ENCODE measurements around the gene IFNA6. TPM values are rescaled to one million over a fixed set of nuclear protein-coding genes. Genes with fewer than 3 reads are reported as not detected.

IFNA6 gene
- total and polyA plus RNA-seq, 2 of the 8 experiments (the other 6 are each of a cell fraction or from before 2014, with no cell fraction given) = not detected

DNA sequence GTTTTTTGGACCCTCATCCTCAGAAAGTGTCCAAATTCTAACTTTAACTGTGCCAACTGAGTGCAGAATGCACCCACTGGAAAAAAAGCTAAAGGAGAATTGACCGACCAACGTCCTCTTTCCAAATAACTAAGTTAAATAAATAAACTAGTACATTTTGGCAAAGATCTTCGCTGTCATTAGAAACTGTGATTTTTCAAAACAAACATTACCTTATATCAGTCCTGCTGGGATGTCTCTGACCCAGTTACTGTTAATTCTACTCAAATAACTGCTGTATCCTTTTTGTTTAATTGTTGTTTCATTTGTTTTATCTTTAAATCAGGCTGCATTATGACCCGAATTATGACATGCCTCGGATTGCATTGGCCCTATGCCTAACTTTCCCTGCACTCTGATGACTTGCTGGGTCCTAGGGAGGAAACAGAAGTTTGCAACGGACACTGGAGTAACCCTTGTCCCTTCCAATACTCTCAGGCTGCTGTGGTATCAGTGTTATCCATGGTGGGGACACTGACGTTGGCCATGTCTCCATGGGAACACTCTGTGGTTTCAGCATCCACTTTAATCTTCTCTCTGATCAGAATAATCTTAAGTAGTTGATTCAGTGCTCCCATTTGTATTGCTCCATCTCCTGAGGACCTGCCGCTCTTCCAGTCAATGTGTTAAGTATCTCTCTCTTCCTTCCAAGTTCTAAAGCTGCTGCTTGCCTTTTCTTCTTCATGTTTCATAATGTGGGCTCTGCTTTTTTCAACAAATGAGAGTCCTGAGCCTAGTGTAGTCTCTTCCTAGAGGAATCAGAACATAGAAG is 34.5 kb downstream of the IFNA6 start:
- no peak overlapping the region for H2BK5ac ChIP-seq (ENCODE audit: low read depth, low read length)
- FAIRE-seq (no peak), DNase-seq (ENCODE audit: low read depth in 1 of 2, low spot score in 2 of 2) (no peak)
- no peak overlapping the region for H2AK5ac ChIP-seq (ENCODE audit: low read depth, low read length)
- H3K79me2 ChIP-seq (ENCODE audit: control insufficient read depth in 1 of 2, insufficient read depth in 2 of 2, low read length in 2 of 2) = no peaks in the 10 kb centered on the region
- no peak overlapping the region for H2BK15ac ChIP-seq (ENCODE audit: low read length)
- H4K91ac ChIP-seq (replicated peaks; ENCODE audit: insufficient read length, low read length) = no peak overlapping the region
- H4K5ac ChIP-seq (ENCODE audit: insufficient read length, low read depth, low read length) = no peak overlapping the region
- no peaks in the 10 kb centered on the region for H3K27me3 ChIP-seq (replicated peaks in 1 of 4; ENCODE audit: control insufficient read depth in 3 of 4, extremely low read depth in 1 of 4, insufficient read depth in 3 of 4, low read length in 3 of 4)
- CTCF ChIA-PET (ENCODE audit: partially characterized antibody) = interaction anchor here (0.9 to 3.3 kb wide), 8 partner anchors 10 to 140 kb away, joined by 3 to 19 read pairs (median 4); no protein-coding TSS in a partner anchor
- no peak overlapping the region; the same call in 1 of the 2 replicates for H2AFZ ChIP-seq (ENCODE audit: low read length)
- no peaks in the 10 kb centered on the region for H3K4me1 ChIP-seq (replicated peaks in 1 of 4; ENCODE audit: control insufficient read depth in 3 of 4, insufficient read depth in 4 of 4, low read length in 3 of 4)
- 85% methylated on average over 8 of the region's 8 CpGs; no CpG with 5 or more reads in 1 of the 2 experiments for WGBS, 2 experiments (ENCODE audit: extremely low coverage in 1 of 2, insufficient coverage in 1 of 2, insufficient read length in 1 of 2, insufficient replicate concordance in 2 of 2, low coverage in 1 of 2, low lambda C conversion rate in 2 of 2, missing lambda C conversion rate in 1 of 2)
- no peak overlapping the region for H3K4me2 ChIP-seq (ENCODE audit: insufficient read depth in 1 of 2, low read depth in 2 of 2, low read length in 2 of 2)
- no peaks in the 10 kb centered on the region for H4K20me1 ChIP-seq (replicated peaks in 1 of 2; ENCODE audit: control insufficient read depth in 1 of 2, insufficient read depth in 2 of 2, low read length in 2 of 2)
- H3K79me1 ChIP-seq (ENCODE audit: low read depth, low read length) = no peaks in the 10 kb centered on the region
- no peaks in the 10 kb centered on the region for H3K9me3 ChIP-seq (ENCODE audit: insufficient read depth in 2 of 2, low read depth in 1 of 2, low read length in 1 of 2)
- no peak overlapping the region for H3K4ac ChIP-seq (replicated peaks; ENCODE audit: insufficient read length, low read depth, low read length)
- POLR2A ChIA-PET (ENCODE audit: partially characterized antibody) = no interaction called here
- H4K8ac ChIP-seq (ENCODE audit: extremely low read depth, insufficient read depth, low read length) = no peak overlapping the region
- H3K18ac ChIP-seq (ENCODE audit: extremely low read depth, low read length) = no peak overlapping the region
- H2BK12ac ChIP-seq (ENCODE audit: low read depth, low read length) = no peak overlapping the region
- H3K36me3 ChIP-seq (ENCODE audit: control insufficient read depth in 2 of 4, insufficient read depth in 4 of 4, low read length in 3 of 4) = no peaks in the 10 kb centered on the region
- H2BK120ac ChIP-seq (replicated peaks; ENCODE audit: low read depth, low read length) = no peak overlapping the region
- H3K9ac ChIP-seq (replicated peaks in 1 of 4; ENCODE audit: extremely low read depth in 1 of 4, low read depth in 3 of 4, low read length in 3 of 4) = no peak overlapping the region
- H2BK20ac ChIP-seq (ENCODE audit: low read length) = no peak overlapping the region
- no peak overlapping the region for H3K56ac ChIP-seq (replicated peaks; ENCODE audit: insufficient read length, low read depth, low read length)
- no peaks in the 10 kb centered on the region for H3K23me2 ChIP-seq (ENCODE audit: low read depth, low read length)
- no peak overlapping the region for H3K4me3 ChIP-seq (ENCODE audit: extremely low read depth in 1 of 4, insufficient read depth in 2 of 4, low read depth in 3 of 4, low read length in 4 of 4)
- no peak overlapping the region for H3K23ac ChIP-seq (ENCODE audit: insufficient read length)
- H3K14ac ChIP-seq (ENCODE audit: insufficient read length) = no peak overlapping the region
- no peak overlapping the region for H3K27ac ChIP-seq (ENCODE audit: low read depth, low read length)
- TF ChIP-seq RBBP5 (IDR thresholded peaks at IDR 0.05; ENCODE audit: borderline replicate concordance, low read depth, low read length) = no peak
- no peak for TF ChIP-seq GABPA (IDR thresholded peaks at IDR 0.05; ENCODE audit: borderline replicate concordance, insufficient read depth, low read length)
- no peak for TF ChIP-seq CHD1 (IDR thresholded peaks at IDR 0.05; ENCODE audit: low read depth, low read length)
- TF ChIP-seq SIN3A (conservative IDR thresholded peaks at IDR 0.05 in 1 of 2, IDR thresholded peaks at IDR 0.05 in 1 of 2; ENCODE audit: low read depth in 1 of 2, low read length in 2 of 2) = no peak
- TF ChIP-seq SRF (IDR thresholded peaks at IDR 0.05; ENCODE audit: low read depth, low read length) = no peak
- TF ChIP-seq, protein P1, sequence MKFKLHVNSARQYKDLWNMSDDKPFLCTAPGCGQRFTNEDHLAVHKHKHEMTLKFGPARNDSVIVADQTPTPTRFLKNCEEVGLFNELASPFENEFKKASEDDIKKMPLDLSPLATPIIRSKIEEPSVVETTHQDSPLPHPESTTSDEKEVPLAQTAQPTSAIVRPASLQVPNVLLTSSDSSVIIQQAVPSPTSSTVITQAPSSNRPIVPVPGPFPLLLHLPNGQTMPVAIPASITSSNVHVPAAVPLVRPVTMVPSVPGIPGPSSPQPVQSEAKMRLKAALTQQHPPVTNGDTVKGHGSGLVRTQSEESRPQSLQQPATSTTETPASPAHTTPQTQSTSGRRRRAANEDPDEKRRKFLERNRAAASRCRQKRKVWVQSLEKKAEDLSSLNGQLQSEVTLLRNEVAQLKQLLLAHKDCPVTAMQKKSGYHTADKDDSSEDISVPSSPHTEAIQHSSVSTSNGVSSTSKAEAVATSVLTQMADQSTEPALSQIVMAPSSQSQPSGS (IDR thresholded peaks at IDR 0.05; ENCODE audit: low read length) = no peak
- TF ChIP-seq TEAD4 (IDR thresholded peaks at IDR 0.05; ENCODE audit: low read depth, low read length) = no peak
- TF ChIP-seq TAF7 (optimal IDR thresholded peaks at IDR 0.05; ENCODE audit: borderline replicate concordance, low read depth, low read length) = no peak
- no peak for TF ChIP-seq EP300 (IDR thresholded peaks at IDR 0.05; ENCODE audit: borderline replicate concordance in 1 of 2, low read depth in 2 of 2, low read length in 2 of 2)
- TF ChIP-seq MAFK (IDR thresholded peaks at IDR 0.05; ENCODE audit: low read depth, low read length) = no peak

Data from H1 (cell line).